ENCODE data around the gene SIGMAR1.

Gene SIGMAR1

GRCh38 chr9:34600908-34601307 is 36.7 kb downstream of the SIGMAR1 start:
- no peak for DNase-seq

- DNase-seq: no peak
Measured at GRCh38 chr9:34599546-34599945, 38.0 kb downstream of the SIGMAR1 start.

DNA sequence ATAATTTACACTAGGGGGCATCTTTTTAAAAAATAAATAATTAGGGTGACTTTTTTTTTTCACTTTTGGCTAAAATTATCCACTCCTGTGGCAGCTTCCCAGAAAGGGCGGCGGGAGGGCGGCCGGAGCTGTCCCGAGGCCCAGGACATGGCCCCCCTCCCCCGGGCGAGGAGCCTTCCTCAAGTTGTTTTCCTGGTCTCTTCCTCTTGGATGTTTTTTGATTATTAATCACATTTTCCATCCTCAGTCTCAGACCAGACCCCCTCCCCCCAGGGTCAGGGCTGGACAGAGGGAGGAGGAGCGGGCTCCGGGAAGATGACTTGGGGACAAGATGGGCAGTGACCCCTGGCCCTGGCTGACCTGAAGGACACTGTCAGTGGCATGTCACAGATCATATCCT is 43.4 kb downstream of the SIGMAR1 start:
- no peak for DNase-seq

DNA sequence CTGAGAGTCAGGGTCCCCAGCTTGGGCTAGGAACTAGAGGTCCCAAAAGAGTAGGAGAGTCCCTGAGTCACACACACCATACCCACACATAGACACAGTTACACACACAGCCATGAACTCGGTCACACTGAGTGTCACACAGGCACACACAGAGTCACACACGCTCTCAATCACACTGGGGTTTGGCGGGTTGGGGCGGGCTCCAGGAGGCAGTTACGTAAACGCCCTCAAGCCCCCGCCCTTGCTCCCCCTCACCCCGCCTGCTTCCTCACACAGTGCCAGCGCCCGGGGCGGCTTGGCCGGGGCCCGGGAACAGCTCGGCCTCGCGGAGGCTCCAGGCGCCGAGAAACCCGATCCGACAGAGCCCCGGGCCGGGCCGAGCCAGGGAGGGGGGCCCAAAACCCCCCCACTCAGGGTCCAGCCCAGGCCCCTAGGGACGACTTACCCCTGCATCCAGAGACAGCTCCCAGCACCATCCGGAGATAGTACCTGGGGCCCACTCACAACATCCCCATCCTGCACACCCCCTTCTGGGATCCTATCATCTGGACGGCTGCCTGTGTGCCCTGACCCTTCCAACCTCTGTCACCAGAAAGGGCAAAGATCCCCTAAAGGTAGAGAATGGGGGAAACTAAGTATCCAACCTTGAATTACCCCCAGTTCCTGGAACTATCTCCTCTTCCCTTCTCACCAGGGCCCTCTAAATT is 44.5 kb downstream of the SIGMAR1 start:
- DNase-seq: no peak

DNA sequence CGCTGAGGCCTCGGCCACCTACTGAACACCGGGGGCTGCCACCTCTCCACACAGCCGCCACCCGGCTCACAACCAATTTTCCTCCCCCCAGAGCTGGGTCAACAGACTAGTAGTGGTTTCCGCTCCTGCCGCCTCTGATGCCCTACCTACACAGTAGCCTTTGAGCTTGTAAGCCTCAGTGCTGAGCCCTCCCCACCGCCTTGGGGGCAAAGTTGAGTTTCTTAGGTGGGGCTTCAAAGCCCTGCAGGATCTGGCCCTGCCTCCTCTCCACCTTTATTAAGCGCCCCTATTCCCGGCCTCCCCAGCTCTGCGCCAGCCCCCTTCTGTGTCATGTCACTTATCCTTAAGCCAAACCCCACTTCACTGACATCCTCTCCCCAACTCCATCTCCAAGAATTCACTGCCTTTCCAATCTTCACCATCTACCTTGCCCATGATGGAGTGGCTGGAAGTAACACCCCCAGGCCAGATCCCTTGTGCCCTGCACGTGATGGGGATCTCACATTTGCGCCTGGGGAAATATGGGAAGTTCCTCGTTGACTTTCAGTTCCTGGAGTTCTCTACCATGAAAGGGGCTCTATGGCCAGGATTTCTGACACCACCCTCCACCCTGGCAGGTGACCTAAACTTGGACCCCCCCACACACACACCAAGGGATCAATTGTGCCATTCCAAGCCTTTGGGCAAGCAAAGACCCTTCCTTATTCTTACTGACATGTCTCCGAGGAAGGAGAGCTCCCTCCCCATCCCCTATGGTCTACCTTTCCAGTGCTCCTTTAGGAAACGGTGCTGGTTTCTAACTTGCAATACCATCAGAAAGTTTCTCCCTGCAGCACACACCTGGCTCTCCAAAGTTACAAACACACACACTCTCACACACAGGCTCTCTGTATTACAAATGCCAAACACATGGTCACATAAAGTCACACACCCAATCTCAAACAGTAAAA is 45.4 kb downstream of the SIGMAR1 start:
- no peak for DNase-seq

- peak; percentile 79 for DNase-seq
Measured at GRCh38 chr9:34591248-34591916, 46.2 kb downstream of the SIGMAR1 start.

GRCh38 chr9:34590381-34591247 is 47.0 kb downstream of the SIGMAR1 start:
- DNase-seq: peak; percentile 52

DNA sequence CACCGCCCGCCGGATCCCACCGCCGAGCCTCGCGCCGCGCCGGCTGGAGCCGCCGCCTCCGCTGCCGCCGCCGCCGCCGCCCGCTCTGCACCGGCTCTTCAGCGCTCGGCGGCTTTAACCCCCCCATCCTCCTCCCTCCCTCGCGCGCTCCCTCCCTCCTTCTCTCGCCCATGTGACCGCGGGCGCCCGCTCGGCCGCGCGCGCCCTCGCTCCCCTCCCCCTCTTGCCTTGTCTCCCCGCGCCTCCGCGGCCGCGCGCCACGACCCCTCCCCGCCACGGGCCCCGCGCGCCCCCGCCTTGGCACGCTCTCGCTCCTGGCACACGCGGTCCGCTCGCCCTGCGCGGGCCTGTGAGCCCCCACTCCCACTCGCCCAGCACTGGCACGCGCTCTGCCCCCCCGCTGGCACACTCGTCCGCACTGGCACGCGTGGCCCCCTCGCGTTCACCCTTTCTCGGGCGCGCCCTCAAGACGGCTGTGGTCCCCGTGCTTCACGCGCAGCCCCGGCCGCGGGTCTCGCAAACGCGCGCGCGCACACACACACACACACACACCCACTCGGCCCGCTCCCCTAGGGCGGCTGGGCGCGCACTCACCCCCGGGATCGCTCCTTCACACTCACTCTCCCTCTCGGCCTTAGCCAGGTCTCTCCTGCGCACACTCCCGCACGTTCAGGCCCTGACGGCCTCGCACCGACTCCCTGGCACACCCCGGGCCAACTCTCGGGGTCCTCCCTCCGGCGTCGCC is 47.8 kb downstream of the SIGMAR1 start, which contains the start of gene CNTFR:
TSS of gene CNTFR (minus strand) at position 89 of the 745 bp plus-strand sequence. CDS start 20,743 bp downstream, outside the sequence.
- peak; percentile 51 for DNase-seq

DNA sequence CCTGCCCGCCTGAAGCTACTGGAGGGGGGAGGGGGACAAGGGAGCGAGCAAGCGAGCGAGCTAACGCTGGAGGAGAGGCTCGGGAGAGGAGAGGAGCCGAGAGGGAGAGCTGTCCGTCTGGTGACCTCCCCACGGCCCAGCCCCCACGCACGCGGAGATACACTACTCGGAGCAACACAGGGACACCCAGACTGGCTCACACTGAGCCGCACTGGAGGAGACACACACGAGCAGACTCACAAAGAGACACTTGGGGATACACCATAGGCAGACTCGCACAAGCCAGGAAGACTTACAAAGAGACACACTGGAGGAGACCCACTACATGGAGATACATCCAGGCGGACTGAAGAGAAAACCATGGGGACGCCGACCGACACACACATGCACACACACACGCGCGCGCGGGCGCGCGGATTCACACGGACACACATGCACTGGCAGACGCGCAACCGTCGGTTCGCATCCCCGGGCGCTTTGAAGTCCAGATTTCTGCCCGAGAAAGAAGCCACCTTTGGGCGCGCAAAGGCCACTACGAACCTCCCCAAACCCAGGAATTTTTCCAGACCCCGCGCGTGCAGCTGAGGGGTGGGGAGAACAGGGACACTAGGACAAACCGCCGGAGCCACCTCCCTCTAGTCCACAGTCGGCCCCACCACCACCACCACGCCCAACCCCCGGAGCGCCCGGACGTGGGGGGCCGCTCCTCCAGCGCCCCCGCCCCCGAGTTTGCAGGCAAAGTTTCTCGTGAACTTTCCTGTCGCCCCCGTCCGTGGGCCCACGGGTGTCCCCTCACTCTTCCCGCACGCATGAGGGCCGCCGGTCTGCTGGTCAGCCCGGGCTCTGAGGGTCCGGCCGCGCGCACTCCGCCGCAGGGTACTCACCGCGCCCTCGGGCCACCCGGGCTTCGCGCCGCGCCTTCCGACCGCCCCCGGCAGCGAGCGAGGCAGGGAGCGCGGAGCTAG is 48.6 kb downstream of the SIGMAR1 start:
- DNase-seq: peak; percentile 33

DNA sequence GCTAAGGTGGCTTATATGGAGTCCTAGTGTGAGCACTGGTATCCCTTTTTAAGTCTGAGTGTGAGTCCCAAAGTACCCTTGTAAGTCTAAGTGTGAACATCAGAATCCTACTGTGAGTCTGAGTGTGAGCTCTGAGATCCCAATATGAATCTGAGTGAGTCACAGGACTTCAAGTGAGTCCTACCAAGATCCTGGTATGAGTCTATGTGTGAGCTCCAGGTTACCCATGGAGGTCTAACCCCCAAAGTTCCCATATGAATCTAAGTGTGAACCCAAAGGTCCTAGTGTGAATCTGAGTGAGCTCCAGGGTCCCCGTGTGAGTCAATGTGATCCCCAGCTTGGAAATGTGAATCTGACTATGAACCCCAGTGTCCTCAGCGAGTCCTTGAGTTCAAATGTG is 50.3 kb downstream of the SIGMAR1 start:
- DNase-seq: no peak

GRCh38 chr9:34585946-34586669 is 51.5 kb downstream of the SIGMAR1 start:
- DNase-seq: no peak

DNA sequence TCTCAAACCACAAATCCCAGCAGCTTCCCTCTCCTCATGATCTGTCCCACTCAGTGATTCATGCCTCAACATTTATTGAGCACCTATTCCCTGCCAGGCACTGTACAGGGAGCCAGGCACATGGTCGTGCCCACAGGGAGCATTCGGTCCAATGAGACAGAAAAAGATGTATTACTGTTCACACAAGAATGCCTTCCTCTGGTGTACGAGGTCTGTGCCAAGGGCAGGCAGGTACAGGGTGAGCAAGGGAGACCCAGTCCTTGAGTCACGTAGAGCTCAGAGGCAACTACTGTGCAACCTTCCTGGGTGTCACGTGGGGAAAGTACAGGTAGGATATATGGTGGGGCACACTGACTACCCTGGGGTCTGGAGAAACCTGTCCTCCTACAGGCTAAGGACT is 52.6 kb downstream of the SIGMAR1 start:
- no peak for DNase-seq

Measured in DMS53 (cell line).